Spleen (tissue), 13 donors: ENCODE measurements around the gene RDH12. TPM values are rescaled to one million over a fixed set of nuclear protein-coding genes. Genes with fewer than 3 reads are reported as not detected.
A peak's percentile ranks its signal among the peaks of the same experiment; 100 is the strongest.
"Not testable (repeated sequence)": the region's sequence is repeated elsewhere in the genome, so short reads cannot be mapped to it uniquely, and the experiment has no call there.

ENCODE experiments used
- DNase-seq: peaks from one replicate; pipeline ENCODE4 v3.0.0-alpha.2; 2020
- H3K27ac ChIP-seq, 8 donors: fragments of 200-600 bp; sonication (generic) in 7 of 8; 1 replicate in 4 of 8; 2 replicates in 4 of 8; pipeline versions ENCODE4 v1.5.0 to v1.8.0; 2016 to 2021; ENCODE audit warnings: inconsistent platforms in 4 of 8, mild to moderate bottlenecking in 4 of 8, moderate library complexity in 1 of 8
- H3K27me3 ChIP-seq, 7 donors: fragments of 200-600 bp; sonication (generic) in 6 of 7; replicated peaks in 1 of 7; 1 replicate in 4 of 7; 2 replicates in 3 of 7; pipeline versions ENCODE4 v1.5.0 to v1.8.0; 2016 to 2021; ENCODE audit warnings: inconsistent platforms in 3 of 7, mild to moderate bottlenecking in 1 of 7
- H3K36me3 ChIP-seq, 6 donors: fragments of 200-600 bp; sonication (generic) in 5 of 6; 1 replicate in 4 of 6; 2 replicates in 2 of 6; pipeline versions ENCODE4 v1.5.0 to v1.8.0; 2016 to 2021; ENCODE audit warnings: inconsistent platforms in 2 of 6
- H3K4me1 ChIP-seq, 6 donors: fragments of 200-600 bp; sonication (generic) in 5 of 6; 1 replicate in 3 of 6; 2 replicates in 3 of 6; pipeline versions ENCODE4 v1.5.0 to v1.8.0; 2016 to 2021; ENCODE audit warnings: inconsistent platforms in 3 of 6
- H3K4me3 ChIP-seq, 8 donors: fragments of 200-600 bp; sonication (generic) in 7 of 8; 1 replicate in 4 of 8; 2 replicates in 4 of 8; pipeline versions ENCODE4 v1.5.0 to v1.8.0; 2016 to 2021; ENCODE audit warnings: inconsistent platforms in 4 of 8, mild to moderate bottlenecking in 4 of 8, moderate library complexity in 2 of 8
- H3K9me3 ChIP-seq, 8 donors: fragments of 200-600 bp; sonication (generic) in 7 of 8; 1 replicate in 4 of 8; 2 replicates in 4 of 8; pipeline versions ENCODE4 v1.5.0 to v1.8.0; 2016 to 2021; ENCODE audit warnings: inconsistent platforms in 4 of 8
- CTCF ChIP-seq, 11 experiments: fragments of 200-600 bp in 7 of 11; fragments of 450-650 bp in 4 of 11; sonication (generic) in 4 of 11; IDR thresholded peaks in 8 of 11; conservative IDR thresholded peaks in 3 of 11; 1 replicate in 7 of 11; 2 replicates in 4 of 11; pipeline versions ENCODE4 v1.4.0 to v1.8.0; 2016 to 2021; ENCODE audit warnings: antibody characterized with exemption in 11 of 11, inconsistent platforms in 4 of 11, mild to moderate bottlenecking in 1 of 11
- POLR2A ChIP-seq, 3 donors: fragments of 450-650 bp; IDR thresholded peaks; one replicate each; pipeline ENCODE4 v1.5.1; 2017; ENCODE audit warnings: antibody characterized with exemption in 3 of 3, mild to moderate bottlenecking in 1 of 3
- POLR2AphosphoS5 ChIP-seq, 3 donors: sonication (generic); formaldehyde crosslinking; IDR thresholded peaks; one replicate each; pipeline ENCODE4 v1.5.1; 2017; ENCODE audit warnings: antibody characterized with exemption in 3 of 3
- WGBS, 5 donors: extraction: QIAGEN DNeasy Blood & Tissue Kit in 3 of 5; methylation state at CpG; one replicate each; pipeline versions ENCODE4 v1.1.5 to v1.1.7; 2013 to 2018; 5-methylcytosine and 5-hydroxymethylcytosine counted together
- intact Hi-C: fragments of 100-400 bp; cut with DNase I; formaldehyde crosslinking; loops from one replicate; pipeline ENCODE4 v1.15.0; 2023; ENCODE audit warnings: low total_unique reads
- long read RNA-seq, 2 donors: transcript quantifications; one replicate each; lab custom pipeline, GENCODE V29; 2026
- polyA plus RNA-seq, 3 donors: library from polyadenylated mRNA; stranded (reverse); fragments of 200-250 nt; gene quantifications; one replicate each; pipeline ENCODE4 v1.2.1, GENCODE V29; 2013
- total RNA-seq, 7 donors: library from RNA; depleted of rRNA in 3 of 7; stranded (reverse); fragments of >200 nt in 3 of 7; fragmentation: NEBNext Ultra II Directional in 4 of 7; extraction: Animal tissue kit (Norgen Biotek cat#: 25700) in 4 of 7; gene quantifications; one replicate each; pipeline versions ENCODE4 v1.1.0 to v1.2.1, GENCODE V29; 2016 to 2021
- donor health status: healthy with polysubstance abuse.
- donor health status: DM: no; HTN: no; CAD: no; lungs with moderate emphysema.
- donor health status: DM: no; HTN: no; CAD: no.
- donor health status: Bipolar disorder and iron deficiency.
- donor health status: healthy.
- donor health status: DM: no; HTN: no; CAD: no.
- donor health status: DM: yes; HTN: yes; CAD: no.

RDH12 gene
- total RNA-seq (not detected), polyA plus RNA-seq (under 1 TPM in 2 of 3 donors, not detected in 1; 0.08 to 0.10 TPM)
- long read RNA-seq, donor 1, partial matches to known transcripts = 30 of 30 reads
- long read RNA-seq, donor 1, other reads (novel, unspliced or antisense) = 0 of 30 reads
- long read RNA-seq, donor 2 = 0 reads

- WGBS, 5 donors = 77 to 95% (median 85%) methylated on average over 8 of the region's 8 CpGs
- intact Hi-C loops, H3K4me3 ChIP-seq, H3K9me3 ChIP-seq, H3K4me1 ChIP-seq, H3K36me3 ChIP-seq, H3K27me3 ChIP-seq, DNase-seq: not testable (repeated sequence)
- H3K27ac ChIP-seq = peak within 1 kb of the TSS in 1 of 8 donors; percentile 43
Measured at GRCh38 chr14:67701492-67701891, at the start of gene RDH12. Gene RDH12 (plus strand): TSS chr14:67701886. CDS start chr14:67722643, 20,757 bp downstream.

- peaks cover 0 to 100% (median 96%) of the 10 kb centered on the region in 6 donors for H3K36me3 ChIP-seq
- 83 to 97% (median 94%) methylated on average over 1 of the region's 1 CpG for WGBS, 5 donors
- intact Hi-C loops = no loop called here
- no peaks in the 10 kb centered on the region for H3K27me3 ChIP-seq
- no peak for TF ChIP-seq POLR2A (IDR thresholded peaks at IDR 0.05)
- no peak for TF ChIP-seq POLR2AphosphoS5 (IDR thresholded peaks at IDR 0.05)
- no peak for TF ChIP-seq CTCF (IDR thresholded peaks at IDR 0.05 in 8 of 11, conservative IDR thresholded peaks at IDR 0.05 in 3 of 11)
- H3K27ac ChIP-seq = no peak overlapping the region
- no peaks in the 10 kb centered on the region for H3K4me1 ChIP-seq
- H3K9me3 ChIP-seq = no peaks in the 10 kb centered on the region
- no peak overlapping the region for H3K4me3 ChIP-seq
- no peak for DNase-seq
Measured at GRCh38 chr14:67652189-67652588, 49.5 kb upstream of the RDH12 start.

- DNase-seq = no peak
- no peak overlapping the region for H3K4me3 ChIP-seq
- H3K4me1 ChIP-seq = no peaks in the 10 kb centered on the region
- TF ChIP-seq POLR2AphosphoS5 (IDR thresholded peaks at IDR 0.05) (no peak), POLR2A (IDR thresholded peaks at IDR 0.05) (no peak), CTCF (IDR thresholded peaks at IDR 0.05 in 8 of 11, conservative IDR thresholded peaks at IDR 0.05 in 3 of 11) (no peak)
- H3K36me3 ChIP-seq = peaks cover 0 to 100% (median 96%) of the 10 kb centered on the region in 6 donors
- no peak overlapping the region for H3K27ac ChIP-seq
- WGBS, 5 donors = 87 to 95% (median 94%) methylated on average over 6 of the region's 6 CpGs
- no peaks in the 10 kb centered on the region for H3K27me3 ChIP-seq
- H3K9me3 ChIP-seq = no peaks in the 10 kb centered on the region
- intact Hi-C loops = no loop called here
Measured at GRCh38 chr14:67653651-67654280, 47.9 kb upstream of the RDH12 start.

DNA sequence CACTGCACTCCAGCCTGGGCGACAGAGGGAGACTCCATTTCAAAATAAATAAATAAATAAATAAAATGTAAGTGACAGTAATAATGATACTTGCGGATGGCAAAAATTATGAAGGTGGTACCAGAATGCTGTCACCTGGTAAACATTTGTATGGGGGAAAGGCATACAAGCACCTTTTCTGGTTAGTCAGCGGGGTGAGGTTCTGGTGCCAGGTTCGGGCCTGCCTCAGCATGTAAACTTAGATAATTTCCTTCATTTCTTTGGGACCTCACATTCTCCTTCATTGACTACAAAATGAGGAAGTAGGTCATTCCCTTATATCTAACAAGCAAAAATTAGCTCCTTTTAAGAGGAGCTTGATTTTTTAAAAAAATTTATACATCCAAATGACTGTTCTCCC, 38.1 kb upstream of the RDH12 start:
- no peak for DNase-seq
- WGBS, 5 donors = 74 to 93% (median 84%) methylated on average over 4 of the region's 4 CpGs
- intact Hi-C loops = loop anchor here (10.0 kb wide), 1 partner anchor 79 kb away; no protein-coding TSS in a partner anchor

More for the DNA sequence above, 38.1 kb upstream of the RDH12 start:
- Histone ChIP-seq H3K4me3 (no peak overlapping the region), H3K36me3 (peaks cover 0 to 38% (median 20%) of the 10 kb centered on the region in 6 donors), H3K27ac (no peak overlapping the region), H3K27me3 (no peaks in the 10 kb centered on the region), H3K4me1 (peaks cover 2 to 60% (median 35%) of the 10 kb centered on the region in 6 donors), H3K9me3 (no peaks in the 10 kb centered on the region)
- TF ChIP-seq POLR2AphosphoS5 (IDR thresholded peaks at IDR 0.05) (no peak), CTCF (IDR thresholded peaks at IDR 0.05 in 8 of 11, conservative IDR thresholded peaks at IDR 0.05 in 3 of 11) (no peak), POLR2A (IDR thresholded peaks at IDR 0.05) (no peak)
